ENCODE data around the gene PGBD2.

- no peak for TF ChIP-seq CTCF (IDR thresholded peaks at IDR 0.05 in 4 of 5, conservative IDR thresholded peaks at IDR 0.05 in 1 of 5)
- no peak for TF ChIP-seq POLR2A (IDR thresholded peaks at IDR 0.05)
Measured at GRCh38 chr1:248910761-248911160, 4.7 kb downstream of the PGBD2 start.
